Embryonic facial prominence (tissue), 1 donor: ENCODE results near the gene PLEKHA1.

Source experiments
- DNase-seq: peaks from one replicate; pipeline ENCODE4 v3.0.0-alpha.2; 2016; ENCODE audit errors: extremely low spot score

Gene PLEKHA1

DNA sequence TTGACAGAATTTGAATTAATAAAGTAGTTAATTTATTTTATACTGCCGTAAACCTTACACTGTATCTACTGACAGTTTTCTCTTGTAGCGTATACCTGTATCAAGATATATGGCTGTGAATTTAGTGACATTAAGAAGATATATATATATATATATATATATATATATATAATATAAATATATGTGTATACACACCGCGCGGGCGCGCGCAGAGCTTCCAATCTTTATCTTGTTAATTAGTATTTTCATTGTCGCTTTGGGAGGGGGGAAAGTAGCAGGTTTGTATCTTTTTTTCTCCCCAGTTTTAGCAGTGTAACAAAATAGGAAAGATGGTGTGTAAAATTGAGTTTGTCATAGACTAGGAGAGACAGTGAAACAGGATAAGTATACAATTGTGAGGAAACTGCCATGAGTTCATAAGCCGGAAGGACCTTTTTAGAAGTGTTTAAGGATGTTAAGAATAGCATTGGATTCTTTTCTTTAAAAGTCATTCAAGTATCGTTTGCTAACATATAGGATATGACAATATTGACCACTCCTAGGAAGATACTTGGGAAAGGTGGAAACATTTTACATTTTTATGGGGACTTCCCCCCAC, 2.0 kb downstream of the PLEKHA1 start:
- DNase-seq: no peak

DNA sequence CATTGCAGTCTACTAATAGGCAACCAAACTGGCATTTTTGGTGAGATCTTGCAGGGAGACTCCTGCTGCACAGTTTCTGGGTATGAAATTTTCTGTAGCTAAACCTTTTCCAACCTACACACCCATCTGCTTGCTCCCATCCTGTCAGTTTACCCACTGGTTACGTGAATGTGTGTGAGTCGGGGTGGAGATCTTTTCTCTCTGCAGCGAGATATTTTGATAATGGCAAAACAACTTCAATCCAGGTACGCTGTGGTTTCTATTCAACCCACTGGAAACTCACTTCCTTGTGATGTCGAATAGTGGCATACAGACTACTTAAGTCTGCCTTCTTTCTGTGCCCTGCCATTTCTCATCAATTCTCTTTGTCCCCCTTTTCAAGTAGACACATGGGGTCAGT, 4.5 kb downstream of the PLEKHA1 start:
- DNase-seq: no peak

DNA sequence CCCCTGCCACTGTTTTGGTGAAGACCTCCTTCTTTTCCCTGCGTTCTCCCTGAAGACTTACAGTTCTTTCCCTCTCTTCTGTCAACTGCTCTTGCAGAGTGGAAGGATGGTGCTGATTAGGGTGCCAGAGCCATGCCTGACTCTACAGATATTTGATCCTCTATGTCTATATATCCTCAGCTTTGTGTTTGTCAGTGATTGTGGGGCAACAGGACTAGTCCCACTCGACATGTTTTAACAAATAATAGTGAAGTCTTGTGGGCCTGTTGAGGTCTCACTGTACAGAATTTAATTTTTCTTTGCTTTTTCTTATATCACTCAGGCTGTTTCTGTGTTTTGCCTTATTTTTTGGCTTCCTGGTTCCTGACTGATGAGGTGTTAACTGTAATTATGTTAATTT, 5.0 kb downstream of the PLEKHA1 start:
- no peak for DNase-seq

- DNase-seq: no peak
These were observed 6.2 kb downstream of the PLEKHA1 start for GRCh38 chr10:122380703-122381102.

GRCh38 chr10:122381680-122382079, 7.2 kb downstream of the PLEKHA1 start:
- DNase-seq: no peak

DNA sequence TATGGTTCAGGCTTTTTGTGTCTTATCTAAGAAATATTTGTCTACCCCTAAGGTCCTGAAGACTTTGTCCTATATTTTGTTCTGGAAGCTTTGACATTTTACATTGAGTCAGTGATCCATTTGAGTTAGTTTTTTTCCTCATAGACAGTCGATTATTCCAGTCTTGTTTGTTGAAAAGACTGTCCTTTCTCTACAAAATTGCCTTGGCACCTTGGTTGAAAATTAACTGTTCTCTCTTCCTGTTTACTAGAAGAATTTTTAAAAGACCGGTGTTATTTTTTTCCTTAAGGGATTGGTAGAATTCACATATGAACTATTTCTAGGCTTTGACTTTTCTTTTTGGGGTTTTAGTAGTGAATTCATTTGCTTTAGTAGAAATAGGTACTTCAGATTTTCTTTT, 12.0 kb downstream of the PLEKHA1 start:
- no peak for DNase-seq

- no peak for DNase-seq
These were observed 13.1 kb downstream of the PLEKHA1 start for GRCh38 chr10:122387572-122387971.

GRCh38 chr10:122388287-122388997, 13.9 kb downstream of the PLEKHA1 start:
- DNase-seq: no peak

DNA sequence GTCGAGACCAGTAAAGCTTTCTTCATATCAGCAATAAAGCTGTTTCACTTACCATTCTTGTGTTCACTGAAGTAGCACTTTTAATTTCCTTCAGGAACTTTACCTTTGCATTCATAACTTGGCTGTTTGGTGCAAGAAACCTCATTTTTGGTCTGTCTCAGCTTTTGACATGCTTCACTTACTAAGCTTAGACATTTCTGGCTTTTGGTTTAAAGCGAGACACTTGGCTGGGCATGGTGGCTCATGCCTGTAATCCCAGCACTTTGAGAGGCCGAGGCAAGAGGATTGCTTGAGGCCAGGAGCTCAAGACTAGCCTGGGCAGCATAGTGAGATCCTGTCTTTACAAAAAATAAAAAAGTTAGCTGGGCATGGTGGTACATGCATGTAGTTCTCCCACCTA, 15.8 kb downstream of the PLEKHA1 start:
- no peak for DNase-seq

- no peak for DNase-seq
These were observed 16.2 kb downstream of the PLEKHA1 start for GRCh38 chr10:122390679-122391078.

DNA sequence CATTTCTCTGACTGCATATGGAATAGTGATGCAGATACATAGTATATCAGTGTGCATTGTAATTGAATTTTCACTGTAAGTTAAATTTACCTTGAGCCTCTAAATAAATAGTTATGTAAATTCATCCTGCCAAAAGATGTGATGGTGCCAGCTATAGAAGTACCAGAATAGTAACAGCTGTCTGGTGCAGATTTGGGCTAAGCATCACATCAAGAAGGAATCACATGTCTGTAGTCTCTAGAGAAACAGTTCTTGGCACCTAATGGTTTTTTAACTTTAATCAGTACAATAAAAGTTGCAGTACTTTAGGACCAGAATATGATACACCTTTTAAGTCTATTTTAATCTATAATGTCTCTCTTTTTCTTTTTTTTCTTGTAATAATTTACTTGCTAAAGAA, 17.4 kb downstream of the PLEKHA1 start:
- DNase-seq: no peak

DNA sequence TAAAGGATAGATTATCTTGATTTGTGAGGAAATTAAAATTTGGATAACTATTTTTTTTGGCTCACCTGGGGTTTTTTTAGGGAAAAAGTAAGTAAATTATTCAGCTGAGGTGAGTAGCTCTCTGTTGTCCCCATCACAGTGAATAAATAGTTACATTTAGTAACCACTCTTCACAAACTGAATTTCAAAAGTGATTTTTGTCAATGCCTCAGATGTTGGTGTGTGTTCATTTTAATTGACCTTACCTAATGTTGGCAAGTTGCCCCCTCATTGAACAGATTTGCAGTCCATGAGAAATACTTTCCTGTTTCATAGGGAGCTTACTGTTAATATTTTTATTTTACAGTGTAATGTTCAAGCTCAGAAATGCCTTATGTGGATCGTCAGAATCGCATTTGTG, 18.3 kb downstream of the PLEKHA1 start:
- DNase-seq: no peak

DNA sequence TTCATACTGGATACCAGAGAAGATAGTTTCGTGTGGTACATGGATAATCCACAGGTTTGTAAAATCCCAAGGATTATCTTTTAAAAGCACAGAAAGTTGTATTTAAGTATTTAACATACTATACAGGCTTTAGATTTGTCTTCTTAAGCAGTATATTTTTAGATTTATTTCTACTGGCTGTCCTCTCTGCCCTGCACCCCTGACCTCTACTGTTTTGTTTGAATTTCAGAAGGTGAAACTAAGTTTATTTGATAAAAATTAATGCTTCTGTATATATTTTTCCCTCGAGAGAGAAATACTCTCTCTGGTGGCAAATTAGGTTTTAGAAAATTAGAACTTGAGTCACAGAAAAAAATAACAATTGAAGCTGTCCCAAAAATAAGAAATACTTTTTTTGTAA, 18.8 kb downstream of the PLEKHA1 start:
- DNase-seq: no peak

- no peak for DNase-seq
These were observed 28.1 kb downstream of the PLEKHA1 start for GRCh38 chr10:122402548-122403131.

DNA sequence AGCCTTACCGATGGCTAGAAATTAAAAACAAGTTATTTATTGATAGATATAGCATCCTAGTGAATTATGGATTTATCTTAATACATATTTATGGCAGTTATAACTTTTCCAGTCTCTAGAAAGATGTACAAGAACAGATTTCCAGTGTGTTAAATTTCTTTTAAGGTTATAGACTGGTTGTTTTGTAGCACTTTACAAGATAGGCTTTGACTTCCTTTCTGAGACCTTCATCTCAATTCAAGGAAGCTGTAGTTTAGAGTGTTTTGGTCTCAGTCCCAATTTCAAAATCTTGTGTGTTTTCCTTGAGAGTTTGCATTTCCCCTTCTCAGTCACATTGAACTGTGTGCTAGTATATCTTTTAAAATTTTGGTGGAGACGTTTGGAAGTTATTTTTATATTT, 30.1 kb downstream of the PLEKHA1 start:
- no peak for DNase-seq

- DNase-seq: no peak
These were observed 33.0 kb downstream of the PLEKHA1 start for GRCh38 chr10:122407375-122408125.

DNA sequence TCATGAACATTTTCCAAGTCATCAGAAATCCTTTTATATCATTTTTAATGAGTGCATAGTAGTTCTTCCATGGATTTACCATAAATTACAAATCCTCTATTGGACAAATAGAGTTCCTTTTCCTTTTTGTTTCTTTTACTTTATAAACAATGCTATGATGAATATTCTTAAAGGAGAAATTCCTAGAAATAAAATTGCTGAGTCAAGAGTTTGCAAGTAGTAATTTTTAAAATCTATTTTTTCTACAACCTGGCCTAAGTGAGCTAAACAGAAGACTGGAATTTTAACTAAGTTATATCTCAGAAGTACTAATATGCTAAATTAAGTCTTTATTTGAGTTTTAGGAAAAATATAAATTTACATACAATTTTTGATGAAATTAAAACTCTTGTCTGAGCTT, 38.8 kb downstream of the PLEKHA1 start:
- no peak for DNase-seq

DNA sequence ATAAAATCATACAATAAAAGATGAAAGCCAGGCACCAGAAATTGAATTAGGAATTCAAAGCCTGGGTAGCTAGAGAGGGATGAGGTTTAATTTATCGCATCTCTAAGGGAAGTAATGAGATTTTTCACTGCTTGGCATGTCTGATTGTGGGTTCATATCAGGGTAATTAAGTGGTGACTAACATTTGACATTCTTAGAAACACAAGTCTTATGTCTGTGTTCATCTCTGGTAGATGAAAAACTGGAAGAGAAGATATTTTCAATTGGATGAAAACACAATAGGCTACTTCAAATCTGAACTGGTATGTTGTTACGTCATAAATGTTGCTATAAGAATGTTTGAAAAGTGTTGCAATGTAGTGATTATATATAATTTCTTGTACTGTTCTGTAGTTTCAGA, 43.2 kb downstream of the PLEKHA1 start:
- no peak for DNase-seq

DNA sequence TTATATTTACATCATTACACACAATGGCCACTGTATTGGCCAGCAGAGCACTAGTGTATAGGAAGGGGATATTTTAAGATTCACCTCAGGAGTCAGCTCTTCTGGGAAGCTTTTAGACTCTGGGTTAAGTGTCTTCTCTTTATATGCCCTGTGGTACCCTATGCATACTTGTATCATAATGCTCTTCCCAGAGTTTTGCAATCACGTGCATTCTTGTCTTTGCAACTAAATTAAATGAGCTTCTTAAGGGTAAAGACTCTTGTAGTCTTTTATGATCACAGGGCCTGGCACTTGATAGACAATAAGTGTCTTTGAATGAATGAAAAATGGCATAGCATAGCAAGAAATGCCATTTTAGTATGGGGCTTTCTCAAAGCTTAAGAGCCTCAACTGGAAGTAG, 44.5 kb downstream of the PLEKHA1 start:
- no peak for DNase-seq

- no peak for DNase-seq
These were observed 45.5 kb downstream of the PLEKHA1 start for GRCh38 chr10:122419876-122420623.

DNA sequence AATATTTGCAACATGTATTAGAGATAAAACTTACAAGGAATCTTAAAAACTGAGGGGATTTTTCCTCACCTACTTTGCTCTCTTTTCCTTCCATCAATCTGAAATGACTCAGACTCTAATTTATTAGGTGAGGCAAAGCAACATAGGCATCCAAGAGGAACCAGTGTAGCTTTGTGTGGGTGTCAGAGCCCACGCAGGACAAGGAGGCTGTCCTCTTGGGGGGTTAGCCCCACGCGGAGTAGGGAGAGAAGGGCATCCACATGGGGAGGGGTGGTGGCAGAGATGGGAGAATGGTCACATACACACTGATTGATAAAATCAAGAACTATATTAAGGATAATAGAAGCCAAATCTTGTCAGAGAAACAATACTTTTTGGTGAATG, 46.1 kb downstream of the PLEKHA1 start:
- no peak for DNase-seq

DNA sequence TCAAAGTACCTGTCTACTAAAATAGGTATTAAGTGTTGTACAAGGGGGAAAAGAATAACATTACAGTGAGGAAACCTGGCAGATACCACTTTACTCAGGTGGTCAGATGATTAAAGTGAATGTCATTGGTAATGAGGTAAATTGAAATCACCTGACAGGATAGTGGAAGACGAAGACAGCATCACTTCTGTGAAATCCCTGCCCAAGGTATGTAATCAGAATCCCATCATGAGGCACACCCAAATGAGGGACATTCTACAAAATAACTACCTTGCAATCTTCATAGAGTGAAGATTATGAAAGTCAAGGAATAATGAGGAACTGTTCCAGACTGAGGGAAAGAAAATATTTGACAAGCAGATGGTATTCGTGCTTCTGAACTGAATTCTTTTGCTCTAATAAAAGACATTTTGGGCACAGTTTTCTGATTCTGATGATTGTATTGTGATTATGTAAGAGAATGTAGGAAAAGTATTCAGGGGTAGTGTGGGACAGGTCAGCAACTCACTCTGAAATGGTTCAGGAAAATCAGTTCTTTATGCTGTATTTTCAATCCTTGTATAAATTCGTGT, 46.6 kb downstream of the PLEKHA1 start:
- DNase-seq: no peak
